Activated CD8-positive, alpha-beta T cell treated with anti-CD3 and anti-CD28 coated beads, Interleukin-2, amount 10 ng/mL, durations not matched to agents 7 days and 5 days (primary cell): ENCODE data around the gene ROBO3. TPM values are rescaled to one million over a fixed set of nuclear protein-coding genes. Genes with fewer than 3 reads are reported as not detected.

Experiments used
- ATAC-seq: fragments of 150-1000 bp; cut with Tn5 transposase; one replicate; pipeline ENCODE4 v1.10.0; 2021; ENCODE audit warnings: moderate library complexity
- CTCF ChIA-PET: fragments of 350-600 bp; sonication (Branson Sonifier 250); formaldehyde crosslinking; loops from one replicate; lab custom pipeline; 2021; ENCODE audit warnings: antibody characterized with exemption; lab: Charles Lee
- POLR2A ChIA-PET: fragments of 350-600 bp; sonication (Branson Sonifier 250); formaldehyde crosslinking; loops from one replicate; lab custom pipeline; 2021; ENCODE audit warnings: antibody characterized with exemption; lab: Charles Lee
- DNase-seq: peaks from one replicate; pipeline ENCODE4 v3.0.0-alpha.2; 2020
- H3K27ac Mint-ChIP-seq: one replicate; pipeline ENCODE4 v1.8.0; 2021; ENCODE audit warnings: mild to moderate bottlenecking, mixed read lengths
- H3K27me3 Mint-ChIP-seq: one replicate; pipeline ENCODE4 v1.8.0; 2021; ENCODE audit warnings: low read depth, mixed read lengths
- H3K36me3 Mint-ChIP-seq: one replicate; pipeline ENCODE4 v1.8.0; 2021; ENCODE audit warnings: low read depth, mixed read lengths
- H3K4me1 Mint-ChIP-seq: one replicate; pipeline ENCODE4 v1.8.0; 2021; ENCODE audit warnings: low read depth, mixed read lengths
- H3K4me3 Mint-ChIP-seq: one replicate; pipeline ENCODE4 v1.8.0; 2021; ENCODE audit warnings: mild to moderate bottlenecking, mixed read lengths
- H3K9me3 Mint-ChIP-seq: one replicate; pipeline ENCODE4 v1.8.0; 2022; ENCODE audit warnings: mixed read lengths; ENCODE audit not compliant: insufficient read depth
- total RNA-seq, 2 experiments: library from RNA; stranded (reverse); gene quantifications; one replicate each; pipeline ENCODE4 v1.2.3, GENCODE V29; 2021

ROBO3 gene
- total RNA-seq, 2 experiments from 2014 or later, result 9.4 to 10.5 TPM

- Mint-ChIP-seq H3K36me3 (no peaks in the 10 kb centered on the region), H3K4me1 (peaks cover 11% of the 10 kb centered on the region), H3K27ac (no peak overlapping the region), H3K9me3 (no peaks in the 10 kb centered on the region), H3K27me3 (peaks cover 16% of the 10 kb centered on the region), H3K4me3 (no peak overlapping the region)
- ChIA-PET POLR2A (no interaction called here), CTCF (interaction anchor here (1.6 kb wide), 2 partner anchors 13 to 18 kb away, joined by 3 to 7 read pairs; no protein-coding TSS in a partner anchor)
- ATAC-seq (no peak), DNase-seq (no peak)
These were observed 29.6 kb downstream of the ROBO3 start for GRCh38 chr11:124894606-124895430.

GRCh38 chr11:124895471-124895971, 30.3 kb downstream of the ROBO3 start:
- Mint-ChIP-seq H3K27me3 (peaks cover 19% of the 10 kb centered on the region), H3K4me1 (peaks cover 11% of the 10 kb centered on the region), H3K36me3 (no peaks in the 10 kb centered on the region), H3K4me3 (no peak overlapping the region), H3K27ac (no peak overlapping the region), H3K9me3 (no peaks in the 10 kb centered on the region)
- DNase-seq (no peak), ATAC-seq (no peak)
- ChIA-PET POLR2A (no interaction called here), CTCF (interaction anchor here (1.6 kb wide), 2 partner anchors 13 to 19 kb away, joined by 3 to 7 read pairs; no protein-coding TSS in a partner anchor)

- no peak for ATAC-seq
- Mint-ChIP-seq H3K4me1 (peaks cover 11% of the 10 kb centered on the region), H3K9me3 (no peaks in the 10 kb centered on the region), H3K4me3 (no peak overlapping the region), H3K36me3 (no peaks in the 10 kb centered on the region), H3K27me3 (peaks cover 25% of the 10 kb centered on the region), H3K27ac (no peak overlapping the region)
- DNase-seq, result no peak
- POLR2A ChIA-PET, result no interaction called here
- CTCF ChIA-PET, result interaction anchor here (1.6 kb wide), 1 partner anchor 20 kb away, joined by 7 read pairs; no protein-coding TSS in a partner anchor
These were observed 31.0 kb downstream of the ROBO3 start for GRCh38 chr11:124896071-124896750.

- ChIA-PET CTCF (interaction anchor here (0.7 to 1.0 kb wide), 4 partner anchors 8 to 24 kb away, joined by 3 read pairs; no protein-coding TSS in a partner anchor), POLR2A (no interaction called here)
- no peak overlapping the region for H3K4me3 Mint-ChIP-seq
- no peaks in the 10 kb centered on the region for H3K9me3 Mint-ChIP-seq
- no peak for ATAC-seq
- H3K27ac Mint-ChIP-seq, result no peak overlapping the region
- DNase-seq, result no peak
- peaks cover 32% of the 10 kb centered on the region for H3K27me3 Mint-ChIP-seq
- H3K4me1 Mint-ChIP-seq, result peaks cover 11% of the 10 kb centered on the region
- H3K36me3 Mint-ChIP-seq, result no peaks in the 10 kb centered on the region
These were observed 31.7 kb downstream of the ROBO3 start for GRCh38 chr11:124896821-124897391.

GRCh38 chr11:124897674-124898262, 32.5 kb downstream of the ROBO3 start, which contains the start of gene ROBO4:
ROBO4 (minus strand) TSS chr11:124897865; CDS start chr11:124897795, 70 bp downstream.
- peaks cover 29% of the 10 kb centered on the region for H3K27me3 Mint-ChIP-seq
- ATAC-seq (no peak), DNase-seq (no peak)
- no peak within 1 kb of the TSS for H3K4me3 Mint-ChIP-seq
- H3K4me1 Mint-ChIP-seq, result peaks cover 11% of the 10 kb centered on the region
- no peak within 1 kb of the TSS for H3K27ac Mint-ChIP-seq
- ChIA-PET CTCF (interaction anchor here (0.6 to 1.6 kb wide), 7 partner anchors 9 to 56 kb away, joined by 3 to 6 read pairs (median 3); partner anchors contain the start of gene CCDC15), POLR2A (interaction anchor here (1.0 kb wide), 1 partner anchor 56 kb away, joined by 3 read pairs; no protein-coding TSS in a partner anchor)
- no peaks in the 10 kb centered on the region for H3K36me3 Mint-ChIP-seq
- H3K9me3 Mint-ChIP-seq, result no peaks in the 10 kb centered on the region

GRCh38 chr11:124898263-124898680, 33.0 kb downstream of the ROBO3 start:
- H3K36me3 Mint-ChIP-seq, result no peaks in the 10 kb centered on the region
- H3K4me3 Mint-ChIP-seq, result no peak overlapping the region
- ChIA-PET CTCF (interaction anchor here (0.6 to 1.6 kb wide), 5 partner anchors 17 to 56 kb away, joined by 3 to 6 read pairs (median 3); partner anchors contain the start of gene CCDC15), POLR2A (interaction anchor here (1.0 kb wide), 1 partner anchor 55 kb away, joined by 3 read pairs; no protein-coding TSS in a partner anchor)
- DNase-seq (no peak), ATAC-seq (no peak)
- peaks cover 11% of the 10 kb centered on the region for H3K4me1 Mint-ChIP-seq
- no peaks in the 10 kb centered on the region for H3K9me3 Mint-ChIP-seq
- H3K27me3 Mint-ChIP-seq, result peaks cover 31% of the 10 kb centered on the region
- no peak overlapping the region for H3K27ac Mint-ChIP-seq

- ChIA-PET CTCF (interaction anchor here (0.7 to 1.6 kb wide), 3 partner anchors 17 to 56 kb away, joined by 3 to 6 read pairs (median 3); partner anchors contain the start of gene CCDC15), POLR2A (interaction anchor here (1.0 kb wide), 1 partner anchor 55 kb away, joined by 3 read pairs; no protein-coding TSS in a partner anchor)
- ATAC-seq, result no peak
- Mint-ChIP-seq H3K36me3 (no peaks in the 10 kb centered on the region), H3K27ac (no peak overlapping the region), H3K4me3 (no peak overlapping the region), H3K4me1 (peaks cover 11% of the 10 kb centered on the region), H3K9me3 (no peaks in the 10 kb centered on the region), H3K27me3 (peaks cover 34% of the 10 kb centered on the region)
- no peak for DNase-seq
These were observed 33.5 kb downstream of the ROBO3 start for GRCh38 chr11:124898711-124899110.

- Mint-ChIP-seq H3K9me3 (no peaks in the 10 kb centered on the region), H3K4me1 (peaks cover 11% of the 10 kb centered on the region), H3K27ac (no peak overlapping the region), H3K36me3 (no peaks in the 10 kb centered on the region), H3K27me3 (peaks cover 38% of the 10 kb centered on the region), H3K4me3 (no peak overlapping the region)
- no peak for DNase-seq
- POLR2A ChIA-PET, result no interaction called here
- CTCF ChIA-PET, result interaction anchor here (0.6 to 1.6 kb wide), 2 partner anchors 18 to 941 kb away, joined by 3 to 6 read pairs; no protein-coding TSS in a partner anchor
- no peak for ATAC-seq
These were observed 34.3 kb downstream of the ROBO3 start for GRCh38 chr11:124899383-124900145.

GRCh38 chr11:124900464-124900863, 35.2 kb downstream of the ROBO3 start:
- peaks cover 41% of the 10 kb centered on the region for H3K27me3 Mint-ChIP-seq
- ChIA-PET POLR2A (no interaction called here), CTCF (interaction anchor here (0.6 kb wide), 1 partner anchor 940 kb away, joined by 3 read pairs; no protein-coding TSS in a partner anchor)
- no peak overlapping the region for H3K27ac Mint-ChIP-seq
- H3K9me3 Mint-ChIP-seq, result no peaks in the 10 kb centered on the region
- H3K36me3 Mint-ChIP-seq, result no peaks in the 10 kb centered on the region
- H3K4me1 Mint-ChIP-seq, result peaks cover 11% of the 10 kb centered on the region
- DNase-seq, result no peak
- ATAC-seq, result no peak
- no peak overlapping the region for H3K4me3 Mint-ChIP-seq

GRCh38 chr11:124902616-124903015, 37.4 kb downstream of the ROBO3 start:
- peaks cover 7% of the 10 kb centered on the region for H3K4me1 Mint-ChIP-seq
- H3K4me3 Mint-ChIP-seq, result no peak overlapping the region
- no peak overlapping the region for H3K27ac Mint-ChIP-seq
- H3K27me3 Mint-ChIP-seq, result peaks cover 47% of the 10 kb centered on the region
- no peaks in the 10 kb centered on the region for H3K9me3 Mint-ChIP-seq
- no peak for DNase-seq
- no peaks in the 10 kb centered on the region for H3K36me3 Mint-ChIP-seq
- ChIA-PET CTCF (interaction anchor here (1.1 kb wide), 1 partner anchor 13 kb away, joined by 3 read pairs; no protein-coding TSS in a partner anchor), POLR2A (no interaction called here)
- no peak for ATAC-seq
